NOMO-1 treated with DMSO at 0.1 percent for 48 hours (cell line): ENCODE data around the gene AARSD1.
A peak's percentile ranks its signal among the peaks of the same experiment; 100 is the strongest.
"Not testable (repeated sequence)": the region's sequence is repeated elsewhere in the genome, so short reads cannot be mapped to it uniquely, and the experiment has no call there.

ENCODE experiments used
- DNase-seq: peaks from one replicate; lab custom pipeline; 2025; ENCODE audit not compliant: unreplicated experiment; lab: John Stamatoyannopoulos, UW

Gene AARSD1

GRCh38 chr17:42980766-42981397 is 16.6 kb upstream of the AARSD1 start:
- peak; percentile 38 for DNase-seq

GRCh38 chr17:42980274-42980765 is 16.1 kb upstream of the AARSD1 start, which contains the start of gene RUNDC1:
TSS of gene RUNDC1 (plus strand) at chr17:42980565. CDS start at chr17:42980577, 12 bp downstream.
- peak; percentile 67 for DNase-seq

GRCh38 chr17:42979511-42980273 is 15.4 kb upstream of the AARSD1 start, which contains the start of gene PTGES3L:
TSS of gene PTGES3L (minus strand) at chr17:42980080. CDS start at chr17:42980053, 27 bp downstream.
- DNase-seq = peak; percentile 32

GRCh38 chr17:42975701-42976100 is 11.4 kb upstream of the AARSD1 start:
- DNase-seq = not testable (repeated sequence)

GRCh38 chr17:42975265-42975664 is 11.0 kb upstream of the AARSD1 start:
- DNase-seq = no peak

GRCh38 chr17:42973323-42973722 is 9.1 kb upstream of the AARSD1 start:
- not testable (repeated sequence) for DNase-seq

GRCh38 chr17:42971589-42971988 is 7.3 kb upstream of the AARSD1 start:
- no peak for DNase-seq

- DNase-seq = peak; percentile 50
These were observed 4.8 kb upstream of the AARSD1 start for GRCh38 chr17:42969001-42969581.

GRCh38 chr17:42967925-42968324 is 3.7 kb upstream of the AARSD1 start:
- DNase-seq = no peak

- no peak for DNase-seq
These were observed 10.6 kb downstream of the AARSD1 start for GRCh38 chr17:42953669-42954068.

GRCh38 chr17:42950044-42950783 is 14.0 kb downstream of the AARSD1 start:
- DNase-seq = no peak

GRCh38 chr17:42946812-42947211 is 17.4 kb downstream of the AARSD1 start:
- DNase-seq = no peak

GRCh38 chr17:42944211-42944610 is 20.0 kb downstream of the AARSD1 start:
- DNase-seq = no peak

- DNase-seq = peak; percentile 55
These were observed 26.3 kb downstream of the AARSD1 start for GRCh38 chr17:42937712-42938596.

GRCh38 chr17:42929497-42929844 is 34.8 kb downstream of the AARSD1 start:
- DNase-seq = no peak

- DNase-seq = peak; percentile 97
These were observed 35.3 kb downstream of the AARSD1 start for GRCh38 chr17:42928714-42929496.

GRCh38 chr17:42924891-42925290 is 39.4 kb downstream of the AARSD1 start:
- no peak for DNase-seq

- DNase-seq = not testable (repeated sequence)
These were observed 40.8 kb downstream of the AARSD1 start for GRCh38 chr17:42923472-42923871.

GRCh38 chr17:42922294-42922693 is 42.0 kb downstream of the AARSD1 start:
- DNase-seq = no peak
